Endodermal cell (in vitro differentiated cells): ENCODE measurements around the gene BTBD16. TPM values are rescaled to one million over a fixed set of nuclear protein-coding genes. Genes with fewer than 3 reads are reported as not detected.

Experiments
- DNase-seq: peaks from one replicate; pipeline ENCODE4 v3.0.0-alpha.2; 2017
- H3K27ac ChIP-seq: 2 replicates; pipeline ENCODE4 v1.5.1; 2013; ENCODE audit warnings: mild to moderate bottlenecking, low read depth, low read length, moderate library complexity
- H3K27me3 ChIP-seq: 2 replicates; pipeline ENCODE4 v1.6.1; 2013; ENCODE audit warnings: mild to moderate bottlenecking, low read length, moderate library complexity; ENCODE audit not compliant: insufficient read depth, control insufficient read depth, poor library complexity, severe bottlenecking
- H3K36me3 ChIP-seq: 2 replicates; pipeline ENCODE4 v1.7.0; 2013; ENCODE audit warnings: mild to moderate bottlenecking, low read length, moderate library complexity; ENCODE audit not compliant: control insufficient read depth, insufficient read depth
- H3K4me1 ChIP-seq: one replicate; pipeline ENCODE4 v1.7.0; 2013; ENCODE audit warnings: low read length; ENCODE audit not compliant: control insufficient read depth, insufficient read depth
- H3K4me3 ChIP-seq: 2 replicates; pipeline ENCODE4 v1.5.1; 2013; ENCODE audit warnings: mild to moderate bottlenecking, low read length, moderate library complexity
- H3K9ac ChIP-seq: 2 replicates; pipeline ENCODE4 v1.6.1; 2013; ENCODE audit warnings: mild to moderate bottlenecking, low read length, moderate library complexity; ENCODE audit not compliant: poor library complexity, severe bottlenecking; ENCODE audit errors: extremely low read depth
- H3K9me3 ChIP-seq: 2 replicates; pipeline ENCODE4 v1.6.1; 2013; ENCODE audit warnings: mild to moderate bottlenecking, low read length, moderate library complexity; ENCODE audit not compliant: control insufficient read depth
- H3K27ac Mint-ChIP-seq: 2 replicates; pipeline ENCODE4 v1.8.0; 2020; ENCODE audit warnings: mixed read lengths
- H3K27me3 Mint-ChIP-seq: 2 replicates; pipeline ENCODE4 v1.8.0; 2021; ENCODE audit warnings: mild to moderate bottlenecking, mixed read lengths; ENCODE audit not compliant: insufficient read depth
- H3K36me3 Mint-ChIP-seq: 2 replicates; pipeline ENCODE4 v1.8.0; 2020; ENCODE audit warnings: low read depth, mixed read lengths
- H3K4me1 Mint-ChIP-seq: 2 replicates; pipeline ENCODE4 v1.8.0; 2020; ENCODE audit warnings: mixed read lengths
- H3K4me3 Mint-ChIP-seq: 2 replicates; pipeline ENCODE4 v1.8.0; 2020; ENCODE audit warnings: mild to moderate bottlenecking, moderate library complexity, mixed read lengths
- H3K9me3 Mint-ChIP-seq: 2 replicates; pipeline ENCODE4 v1.8.0; 2020; ENCODE audit warnings: mild to moderate bottlenecking, mixed read lengths
- CTCF ChIP-seq: fragments of 200-600 bp; sonication (generic); conservative IDR thresholded peaks from 2 replicates; pipeline ENCODE4 v1.5.0; 2021; ENCODE audit warnings: antibody characterized with exemption, mild to moderate bottlenecking
- WGBS, 2 experiments: methylation state at CpG; one replicate each; pipeline versions ENCODE4 v1.1.5 to v1.1.7; 2013; ENCODE audit warnings: missing lambda C conversion rate in 2 of 2, mixed read lengths in 1 of 2; ENCODE audit not compliant: insufficient coverage in 1 of 2, insufficient read length in 1 of 2; 5-methylcytosine and 5-hydroxymethylcytosine counted together
- total RNA-seq, 2 donors: library from RNA; stranded (reverse); fragmentation: NEBNext Ultra II Directional in 1 of 2; extraction: Animal tissue kit (Norgen Biotek cat#: 25700) in 1 of 2; gene quantifications; 2 replicates in 1 of 2; 3 replicates in 1 of 2; pipeline ENCODE4 v1.2.1, GENCODE V29; 2021

BTBD16 gene
- total RNA-seq, 2 donors from 2014 or later = not detected

DNA sequence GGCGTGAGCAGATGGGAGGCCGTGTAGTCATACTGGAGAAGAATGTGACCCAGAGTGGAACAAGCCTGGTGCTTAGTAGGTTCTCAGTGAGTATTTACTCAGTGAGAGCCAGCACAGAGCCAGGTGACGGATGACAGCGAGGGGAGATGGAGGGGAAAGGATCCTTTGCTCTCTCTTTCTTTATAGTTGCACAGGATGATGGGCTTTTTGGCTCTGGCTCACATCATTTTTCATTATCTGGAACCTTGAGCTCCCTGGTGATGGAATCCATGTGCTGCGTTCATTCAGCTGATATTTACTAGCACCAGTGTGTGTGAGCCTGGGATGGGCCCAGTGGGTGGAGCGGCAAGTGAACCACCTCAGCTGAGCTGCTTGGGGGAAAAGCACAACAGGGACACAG, 17.2 kb downstream of the BTBD16 start:
- no peaks in the 10 kb centered on the region for H3K36me3 ChIP-seq
- H3K4me3 ChIP-seq = no peak overlapping the region
- H3K27me3 Mint-ChIP-seq = no peaks in the 10 kb centered on the region
- no peak overlapping the region for H3K9ac ChIP-seq
- no peaks in the 10 kb centered on the region for H3K4me1 ChIP-seq
- WGBS, 2 experiments = 83 to 92% methylated on average over 3 to 6 of the region's 6 CpGs
- H3K9me3 Mint-ChIP-seq = no peaks in the 10 kb centered on the region
- H3K27me3 ChIP-seq = no peaks in the 10 kb centered on the region
- no peak for DNase-seq
- H3K27ac ChIP-seq = no peak overlapping the region
- peaks cover 9% of the 10 kb centered on the region for H3K4me1 Mint-ChIP-seq
- H3K4me3 Mint-ChIP-seq = no peak overlapping the region
- H3K9me3 ChIP-seq = no peaks in the 10 kb centered on the region
- H3K36me3 Mint-ChIP-seq = no peaks in the 10 kb centered on the region
- no peak overlapping the region for H3K27ac Mint-ChIP-seq
- no peak for TF ChIP-seq CTCF

DNA sequence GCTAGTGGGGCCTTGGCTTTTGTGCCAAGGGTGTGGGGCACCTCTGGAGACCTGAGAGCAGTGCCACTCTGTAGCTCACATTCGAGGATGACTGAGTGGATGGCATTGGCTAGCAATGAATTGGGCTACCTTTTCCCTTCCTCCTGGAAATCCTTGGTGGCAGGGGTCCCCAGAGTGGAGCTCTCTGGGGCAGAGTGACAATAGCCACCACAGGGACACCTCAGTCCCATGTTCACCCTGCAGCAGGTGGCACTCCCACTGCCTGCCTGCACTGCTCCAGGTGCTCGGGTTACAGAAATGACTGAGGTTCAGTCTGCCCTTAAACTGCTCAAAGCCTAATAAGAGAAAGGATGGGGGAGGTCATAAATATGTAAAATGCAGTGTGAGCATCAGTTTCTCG, 17.8 kb downstream of the BTBD16 start:
- H3K36me3 Mint-ChIP-seq = no peaks in the 10 kb centered on the region
- H3K36me3 ChIP-seq = no peaks in the 10 kb centered on the region
- no peaks in the 10 kb centered on the region for H3K27me3 ChIP-seq
- no peaks in the 10 kb centered on the region for H3K9me3 Mint-ChIP-seq
- TF ChIP-seq CTCF = no peak
- no peak overlapping the region for H3K27ac Mint-ChIP-seq
- 74 to 91% methylated on average over 2 to 3 of the region's 3 CpGs for WGBS, 2 experiments
- peaks cover 16% of the 10 kb centered on the region for H3K4me1 Mint-ChIP-seq
- H3K27ac ChIP-seq = no peak overlapping the region
- H3K27me3 Mint-ChIP-seq = no peaks in the 10 kb centered on the region
- H3K4me3 ChIP-seq = no peak overlapping the region
- H3K9me3 ChIP-seq = no peaks in the 10 kb centered on the region
- H3K4me3 Mint-ChIP-seq = no peak overlapping the region
- H3K9ac ChIP-seq = no peak overlapping the region
- DNase-seq = no peak
- peaks cover 2% of the 10 kb centered on the region for H3K4me1 ChIP-seq

- no peak overlapping the region for H3K27ac Mint-ChIP-seq
- DNase-seq = no peak
- no peaks in the 10 kb centered on the region for H3K36me3 ChIP-seq
- peaks cover 22% of the 10 kb centered on the region for H3K4me1 Mint-ChIP-seq
- no peaks in the 10 kb centered on the region for H3K27me3 ChIP-seq
- H3K4me3 Mint-ChIP-seq = no peak overlapping the region
- H3K9me3 Mint-ChIP-seq = no peaks in the 10 kb centered on the region
- H3K4me1 ChIP-seq = peaks cover 6% of the 10 kb centered on the region
- no peak overlapping the region for H3K9ac ChIP-seq
- H3K36me3 Mint-ChIP-seq = no peaks in the 10 kb centered on the region
- H3K27ac ChIP-seq = no peak overlapping the region
- WGBS, 2 experiments = 96 to 97% methylated on average over 6 to 7 of the region's 7 CpGs
- no peaks in the 10 kb centered on the region for H3K9me3 ChIP-seq
- no peak for TF ChIP-seq CTCF
- no peak overlapping the region for H3K4me3 ChIP-seq
- H3K27me3 Mint-ChIP-seq = no peaks in the 10 kb centered on the region
Observed at GRCh38 chr10:122290334-122290733, 19.2 kb downstream of the BTBD16 start.
